Osteoblast (primary cell): ENCODE measurements around the gene CD79B. TPM values are rescaled to one million over a fixed set of nuclear protein-coding genes. Genes with fewer than 3 reads are reported as not detected.

Source experiments
- DNase-seq: peaks from one replicate; pipeline ENCODE4 v3.0.0; 2011; ENCODE audit warnings: low spot score, mixed read lengths; ENCODE audit not compliant: insufficient read length; ENCODE audit errors: missing footprints
- H2AFZ ChIP-seq: 2 replicates; pipeline ENCODE4 v1.6.0; 2011; ENCODE audit warnings: mild to moderate bottlenecking, low read length
- H3K27ac ChIP-seq: 2 replicates; pipeline ENCODE4 v1.5.1; 2011; ENCODE audit warnings: mild to moderate bottlenecking, low read depth, low read length, moderate library complexity
- H3K27me3 ChIP-seq: 2 replicates; pipeline ENCODE4 v1.6.0; 2012; ENCODE audit warnings: mild to moderate bottlenecking, control low read depth, inconsistent platforms, low read length, moderate library complexity; ENCODE audit not compliant: insufficient read depth
- H3K36me3 ChIP-seq: 2 replicates; pipeline ENCODE4 v1.5.1; 2011; ENCODE audit warnings: mild to moderate bottlenecking, low read length, control low read depth, moderate library complexity; ENCODE audit not compliant: insufficient read depth
- H3K4me1 ChIP-seq: 2 replicates; pipeline ENCODE4 v1.5.1; 2011; ENCODE audit warnings: mild to moderate bottlenecking, low read length, control low read depth, moderate library complexity; ENCODE audit not compliant: insufficient read depth
- H3K4me2 ChIP-seq: 2 replicates; pipeline ENCODE4 v1.6.0; 2011; ENCODE audit warnings: mild to moderate bottlenecking, low read length; ENCODE audit not compliant: insufficient read depth
- H3K4me3 ChIP-seq: fragments of 200-600 bp; sonication (generic); 3 replicates; pipeline ENCODE4 v1.5.1; 2012; ENCODE audit warnings: mild to moderate bottlenecking, low read length, inconsistent platforms; ENCODE audit not compliant: insufficient read depth
- H3K79me2 ChIP-seq: 2 replicates; pipeline ENCODE4 v1.6.0; 2012; ENCODE audit warnings: mild to moderate bottlenecking, low read length, control low read depth, inconsistent platforms; ENCODE audit not compliant: insufficient read depth
- H3K9me3 ChIP-seq: 2 replicates; pipeline ENCODE4 v1.5.1; 2011; ENCODE audit warnings: low read depth, low read length, control low read depth
- H4K20me1 ChIP-seq: 2 replicates; pipeline ENCODE4 v1.6.0; 2012; ENCODE audit warnings: mild to moderate bottlenecking, low read length, control low read depth; ENCODE audit not compliant: insufficient read depth
- total RNA-seq: library from RNA; depleted of rRNA; stranded (reverse); fragments of >200 nt; gene quantifications from 2 replicates; pipeline ENCODE4 v1.2.3, GENCODE V29; 2012
- TF ChIP-seq, protein P1 (sequence below): IDR thresholded peaks from 2 replicates; pipeline ENCODE4 v1.5.1; 2011; ENCODE audit warnings: mild to moderate bottlenecking, low read depth, low read length, moderate library complexity; ENCODE audit errors: extremely low read depth

Gene CD79B
- total RNA-seq, 1 donor, result 0.36 TPM

DNA sequence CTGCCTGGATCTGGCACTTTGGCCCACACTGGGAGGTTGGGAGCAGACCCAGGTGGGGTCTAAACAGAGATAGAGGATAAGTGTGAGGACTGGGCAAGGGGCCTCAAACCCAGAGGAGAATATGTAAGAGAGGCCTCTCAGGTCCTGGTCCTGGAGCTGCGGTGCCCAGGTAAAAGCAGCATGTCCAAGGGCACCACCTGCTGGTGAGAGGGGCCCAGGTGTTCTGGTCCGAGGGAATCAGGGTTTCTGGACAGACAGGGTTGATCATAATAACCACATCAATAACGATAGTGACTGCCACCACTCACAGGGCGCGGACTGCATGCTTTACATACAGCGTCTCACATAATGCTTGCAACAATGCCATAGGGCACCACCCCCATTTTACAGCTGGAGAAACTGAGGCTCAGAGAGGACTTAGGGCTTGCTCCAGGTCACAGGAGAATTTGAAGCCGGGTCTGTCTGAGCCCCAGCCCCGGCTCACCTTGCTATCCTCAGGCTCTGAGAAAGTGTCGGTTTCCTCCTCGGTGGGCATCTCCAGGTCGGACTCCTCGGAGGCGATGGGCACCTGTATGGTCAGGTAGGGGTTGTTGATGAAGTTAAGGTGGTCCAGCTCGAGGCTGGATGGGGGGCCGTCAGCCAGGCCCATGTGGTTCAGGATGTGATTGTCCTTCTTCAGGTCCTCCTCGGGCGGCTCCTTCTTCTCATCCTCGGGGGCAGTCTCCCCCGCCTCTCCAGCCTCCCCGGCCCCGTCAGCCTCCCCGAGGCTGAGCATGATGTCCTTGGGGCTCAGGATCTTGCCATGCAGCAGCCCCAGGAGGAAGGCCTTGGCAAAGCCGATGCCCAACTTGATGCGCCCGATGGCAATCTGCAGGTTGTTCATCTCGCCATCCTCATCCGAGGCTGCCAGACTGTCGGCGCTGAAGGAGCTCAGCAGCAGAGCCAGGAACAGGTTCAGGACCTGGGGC lies 19.1 kb upstream of the CD79B start:
- Histone ChIP-seq H3K9me3 (no peaks in the 10 kb centered on the region), H3K27ac (no peak overlapping the region), H3K27me3 (peaks cover 3% of the 10 kb centered on the region), H3K4me1 (no peaks in the 10 kb centered on the region), H3K4me2 (no peak overlapping the region), H3K36me3 (no peaks in the 10 kb centered on the region), H4K20me1 (no peaks in the 10 kb centered on the region), H3K4me3 (no peak overlapping the region), H2AFZ (no peak overlapping the region), H3K79me2 (no peaks in the 10 kb centered on the region)
- DNase-seq, result no peak
- TF ChIP-seq, protein P1, sequence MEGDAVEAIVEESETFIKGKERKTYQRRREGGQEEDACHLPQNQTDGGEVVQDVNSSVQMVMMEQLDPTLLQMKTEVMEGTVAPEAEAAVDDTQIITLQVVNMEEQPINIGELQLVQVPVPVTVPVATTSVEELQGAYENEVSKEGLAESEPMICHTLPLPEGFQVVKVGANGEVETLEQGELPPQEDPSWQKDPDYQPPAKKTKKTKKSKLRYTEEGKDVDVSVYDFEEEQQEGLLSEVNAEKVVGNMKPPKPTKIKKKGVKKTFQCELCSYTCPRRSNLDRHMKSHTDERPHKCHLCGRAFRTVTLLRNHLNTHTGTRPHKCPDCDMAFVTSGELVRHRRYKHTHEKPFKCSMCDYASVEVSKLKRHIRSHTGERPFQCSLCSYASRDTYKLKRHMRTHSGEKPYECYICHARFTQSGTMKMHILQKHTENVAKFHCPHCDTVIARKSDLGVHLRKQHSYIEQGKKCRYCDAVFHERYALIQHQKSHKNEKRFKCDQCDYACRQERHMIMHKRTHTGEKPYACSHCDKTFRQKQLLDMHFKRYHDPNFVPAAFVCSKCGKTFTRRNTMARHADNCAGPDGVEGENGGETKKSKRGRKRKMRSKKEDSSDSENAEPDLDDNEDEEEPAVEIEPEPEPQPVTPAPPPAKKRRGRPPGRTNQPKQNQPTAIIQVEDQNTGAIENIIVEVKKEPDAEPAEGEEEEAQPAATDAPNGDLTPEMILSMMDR, result no peak

DNA sequence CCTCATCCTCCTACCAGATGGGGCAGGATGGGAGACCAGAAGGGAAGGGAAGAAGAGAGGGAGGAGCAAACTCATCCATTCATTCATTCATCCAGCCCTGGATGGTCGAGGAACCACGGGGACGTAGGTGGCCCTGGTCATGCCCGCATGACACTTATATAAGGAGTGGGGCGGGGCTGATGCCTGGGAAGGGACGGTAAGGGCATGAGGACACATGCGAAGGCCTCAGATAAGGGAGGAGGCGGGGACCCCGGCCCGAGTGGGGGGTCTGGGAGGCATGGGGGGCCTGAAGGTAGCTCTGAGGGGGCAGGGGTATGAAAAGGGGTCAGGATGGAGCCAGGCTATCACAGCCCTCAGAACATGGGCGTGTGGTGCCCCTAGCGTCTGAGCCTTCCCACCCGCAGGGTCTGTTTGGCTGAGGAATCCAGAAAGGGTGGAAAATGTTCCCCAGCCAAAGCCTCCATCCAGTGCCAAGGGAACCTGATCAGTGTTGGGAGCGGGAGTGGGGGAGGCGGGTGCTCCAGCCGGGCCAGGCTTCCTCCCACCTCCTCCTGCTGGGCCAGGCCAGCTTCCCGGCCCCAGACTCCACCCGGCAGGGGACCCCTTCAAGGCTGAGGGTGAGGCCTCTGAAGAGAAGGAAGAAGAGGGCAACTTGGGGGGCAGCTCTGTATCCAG lies 17.6 kb upstream of the CD79B start:
- Histone ChIP-seq H2AFZ (no peak overlapping the region), H3K27ac (no peak overlapping the region), H3K36me3 (no peaks in the 10 kb centered on the region), H3K79me2 (no peaks in the 10 kb centered on the region), H3K27me3 (peaks cover 3% of the 10 kb centered on the region), H3K9me3 (no peaks in the 10 kb centered on the region), H4K20me1 (no peaks in the 10 kb centered on the region), H3K4me2 (no peak overlapping the region), H3K4me3 (no peak overlapping the region), H3K4me1 (no peaks in the 10 kb centered on the region)
- no peak for DNase-seq
- TF ChIP-seq, protein P1, result no peak

DNA sequence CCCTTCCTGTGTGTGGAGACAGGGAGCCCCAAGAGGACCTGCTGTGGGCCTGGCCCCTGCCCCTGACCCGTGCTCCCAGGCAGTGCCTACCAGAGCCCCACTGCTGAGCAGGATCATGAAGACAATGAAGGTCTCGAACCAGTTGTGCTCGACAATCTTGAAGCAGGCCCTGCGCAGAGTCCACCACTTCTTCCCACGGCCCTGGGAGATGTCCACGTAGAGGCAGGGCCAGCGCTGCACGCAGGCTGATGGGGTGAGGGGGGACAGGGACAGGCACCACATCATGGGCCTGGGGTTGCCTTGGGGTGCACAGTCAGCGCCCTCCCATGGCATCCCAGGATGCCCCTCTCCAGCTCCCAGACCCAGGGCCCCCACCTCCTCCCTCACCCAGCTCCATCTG lies 16.4 kb upstream of the CD79B start:
- TF ChIP-seq, protein P1, result no peak

More for the DNA sequence above, 16.4 kb upstream of the CD79B start:
- no peaks in the 10 kb centered on the region for H3K4me1 ChIP-seq
- no peak overlapping the region for H3K4me3 ChIP-seq
- H3K27me3 ChIP-seq, result peaks cover 3% of the 10 kb centered on the region
- H3K9me3 ChIP-seq, result no peaks in the 10 kb centered on the region
- no peaks in the 10 kb centered on the region for H3K79me2 ChIP-seq
- H4K20me1 ChIP-seq, result no peaks in the 10 kb centered on the region
- H3K36me3 ChIP-seq, result no peaks in the 10 kb centered on the region
- no peak overlapping the region for H2AFZ ChIP-seq
- H3K27ac ChIP-seq, result no peak overlapping the region
- no peak for DNase-seq
- H3K4me2 ChIP-seq, result no peak overlapping the region
